GM03348 (cell line): Measurements from ENCODE around the gene RABL2A.
"Not testable (repeated sequence)": the region's sequence is repeated elsewhere in the genome, so short reads cannot be mapped to it uniquely, and the experiment has no call there.

Experiments used
- DNase-seq: peaks from one replicate; pipeline ENCODE4 v3.0.0; 2012; ENCODE audit warnings: low spot score

Gene RABL2A

DNA sequence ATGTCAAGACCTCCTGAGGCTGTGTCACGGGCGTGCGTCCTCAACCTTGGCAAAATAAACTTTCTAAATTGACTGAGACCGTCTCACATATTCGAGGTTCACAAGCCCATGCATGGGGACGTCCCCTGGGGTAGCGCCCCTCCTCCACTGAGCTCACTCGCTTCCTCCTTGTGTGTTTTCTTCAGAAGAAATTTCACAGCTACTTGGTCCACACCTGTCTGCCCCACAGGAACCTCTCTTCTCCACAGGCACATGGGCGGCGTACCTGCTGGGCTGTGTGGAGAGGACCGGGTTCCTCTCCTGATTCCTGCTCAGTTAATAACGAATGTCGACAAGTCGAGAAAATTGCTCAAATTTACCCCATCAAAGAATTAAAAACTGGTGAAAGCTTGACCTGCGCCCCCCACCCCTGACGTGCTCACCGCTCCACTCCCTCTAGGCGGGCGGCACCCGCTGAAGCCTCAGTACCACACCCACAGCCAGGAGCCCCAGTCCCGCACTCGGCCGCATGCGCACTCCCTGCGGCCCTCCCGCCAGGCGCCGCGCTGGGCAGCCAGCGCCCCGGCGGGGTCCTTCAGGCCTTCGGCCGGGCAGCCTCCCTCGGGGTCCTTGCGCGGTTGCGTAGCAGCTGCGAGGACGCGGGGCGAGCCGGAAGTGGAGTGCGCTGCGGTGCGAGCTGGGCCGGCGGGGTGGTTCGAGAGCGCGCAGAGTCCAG lies at the start of gene RABL2A:
RABL2A (plus strand) TSS at position 651 of the 715 bp plus-strand sequence. CDS start 1,341 bp downstream, outside the sequence.
- peak; percentile 87 for DNase-seq

- not testable (repeated sequence) for DNase-seq
Observed at GRCh38 chr2:113578508-113578907, 48.6 kb upstream of the RABL2A start.

GRCh38 chr2:113582473-113582872 lies 44.6 kb upstream of the RABL2A start:
- peak; percentile 0 for DNase-seq

DNA sequence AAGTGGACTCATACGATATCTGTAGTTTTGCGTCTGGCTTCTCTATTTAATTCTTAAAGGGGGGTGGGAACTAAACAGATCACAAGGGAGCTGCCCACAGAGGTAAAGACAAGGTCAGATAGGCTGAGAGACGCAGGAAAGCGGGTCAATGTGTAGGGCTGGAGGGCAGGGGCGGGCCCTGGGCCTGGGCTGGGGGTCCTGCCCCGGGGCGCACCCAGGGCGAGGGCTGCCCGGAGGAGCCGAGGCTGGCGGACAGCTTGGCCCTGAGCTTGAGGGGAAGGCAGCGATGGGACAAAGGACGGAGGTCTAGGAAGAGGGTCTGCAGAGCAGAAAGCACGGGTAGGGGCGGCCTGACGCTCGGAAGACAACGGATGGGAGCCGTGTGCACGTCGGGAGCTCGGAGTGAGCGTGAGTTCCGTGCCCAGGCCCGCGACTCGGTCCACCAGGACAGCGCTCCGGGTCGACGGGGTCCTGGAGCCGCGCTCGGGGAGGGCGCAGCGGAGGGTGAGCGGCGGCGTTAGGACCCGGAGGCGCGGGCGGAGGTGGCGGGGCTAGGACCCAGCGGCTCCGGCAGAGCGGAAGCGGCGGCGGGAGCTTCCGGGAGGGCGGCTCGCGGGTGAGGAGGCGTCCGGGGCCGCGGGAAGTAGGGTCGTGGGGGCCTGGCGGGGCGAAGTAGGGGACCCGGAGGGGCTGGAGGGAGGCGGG lies 43.4 kb upstream of the RABL2A start:
- not testable (repeated sequence) for DNase-seq

DNA sequence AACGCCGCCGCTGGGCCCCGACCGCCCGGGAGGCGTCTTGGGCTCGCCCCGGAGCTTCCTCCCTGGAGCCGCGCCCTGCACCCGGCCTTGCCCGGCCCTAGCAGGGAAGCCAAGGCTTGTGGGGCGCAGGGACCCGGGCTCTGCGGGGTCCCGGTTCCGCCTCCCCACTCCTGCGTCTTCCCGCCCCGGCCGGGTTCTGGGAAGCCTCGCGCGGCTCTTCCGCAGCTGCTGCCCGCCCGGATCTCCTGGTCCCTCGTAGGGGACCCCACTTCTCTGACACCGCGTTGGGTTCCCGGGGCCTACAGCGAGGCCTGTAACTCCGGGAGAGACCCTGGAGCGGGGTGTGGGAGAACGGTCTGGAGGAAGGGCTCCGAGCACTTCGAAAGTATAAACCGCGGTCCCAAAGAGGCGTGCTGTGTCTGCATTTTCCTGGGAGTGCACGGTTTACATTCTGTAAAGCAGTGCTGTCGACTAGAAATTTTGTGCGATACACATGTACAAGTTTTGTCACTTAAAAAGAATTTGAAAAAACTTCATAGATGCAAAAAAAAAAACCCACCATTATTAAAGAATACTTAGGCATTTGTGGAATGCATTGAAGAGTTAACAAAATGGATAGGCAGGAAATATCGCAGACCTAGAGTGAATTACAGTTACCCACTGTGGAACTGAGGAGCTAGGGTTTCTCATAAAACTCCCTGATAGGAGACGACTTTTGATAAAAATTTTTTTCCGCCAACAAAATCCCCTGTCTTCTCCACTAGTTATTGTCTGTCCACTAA lies 42.6 kb upstream of the RABL2A start:
- DNase-seq = not testable (repeated sequence)

DNA sequence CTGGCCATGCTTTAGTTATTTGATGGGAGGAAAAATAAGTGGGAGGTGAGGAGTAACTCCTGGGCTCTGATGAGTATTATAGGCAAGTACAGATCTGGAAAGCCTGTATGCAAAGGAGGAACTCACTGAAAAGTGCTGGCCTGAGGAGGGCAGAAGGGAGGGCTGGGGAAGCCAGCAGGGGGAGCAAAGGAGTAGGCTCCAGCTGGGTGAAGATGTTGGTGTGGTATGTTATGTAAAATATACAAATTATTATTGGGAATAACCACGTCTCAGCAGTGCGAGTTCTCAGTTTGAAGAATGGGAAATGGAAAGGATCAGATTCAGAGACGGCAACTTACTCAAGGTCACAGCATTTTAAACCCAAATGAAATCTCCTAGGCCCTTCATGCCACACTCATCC lies 39.9 kb upstream of the RABL2A start:
- DNase-seq = not testable (repeated sequence)

GRCh38 chr2:113589591-113589990 lies 37.5 kb upstream of the RABL2A start:
- peak; percentile 0 for DNase-seq

DNA sequence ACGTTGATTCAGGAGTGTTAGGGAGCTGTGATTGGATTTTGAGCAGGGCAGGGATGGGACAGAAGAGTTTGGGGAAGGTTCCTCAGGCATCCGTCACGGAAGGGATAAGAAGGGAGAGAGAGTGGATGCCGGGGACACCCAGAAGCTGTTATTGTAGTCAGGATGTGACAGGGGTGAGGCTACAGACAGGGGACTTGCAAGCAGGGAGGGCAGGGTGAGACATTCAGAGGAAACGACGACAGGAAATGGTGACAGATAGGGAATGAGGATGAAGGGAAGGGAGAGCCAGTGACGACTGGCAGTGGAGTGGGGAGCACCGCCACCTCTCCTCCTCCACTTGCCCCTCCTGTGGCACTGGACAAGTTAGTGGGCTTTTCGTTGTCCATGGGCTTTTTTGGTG lies 35.1 kb upstream of the RABL2A start:
- not testable (repeated sequence) for DNase-seq

DNA sequence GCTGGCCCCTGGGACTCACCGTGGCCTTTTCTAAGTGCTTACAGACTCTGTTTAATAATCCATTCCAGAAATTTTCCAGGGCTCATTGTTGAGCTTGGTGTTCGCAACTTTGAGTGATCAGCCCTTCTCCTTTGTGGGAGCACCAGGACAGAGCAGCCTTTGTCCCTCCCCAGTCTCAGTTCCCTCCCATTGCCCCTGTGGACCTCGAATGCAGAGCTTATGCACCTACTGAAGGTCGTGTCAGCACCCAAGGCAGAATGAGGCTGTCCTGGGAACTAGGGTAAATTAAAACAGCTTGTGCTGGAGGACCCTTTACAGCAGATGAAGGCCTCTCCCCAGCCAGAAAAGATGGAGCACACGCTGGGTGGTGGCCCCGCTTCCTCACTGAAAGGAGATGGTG lies 33.8 kb upstream of the RABL2A start:
- DNase-seq = not testable (repeated sequence)

GRCh38 chr2:113595725-113596124 lies 31.3 kb upstream of the RABL2A start:
- not testable (repeated sequence) for DNase-seq

DNA sequence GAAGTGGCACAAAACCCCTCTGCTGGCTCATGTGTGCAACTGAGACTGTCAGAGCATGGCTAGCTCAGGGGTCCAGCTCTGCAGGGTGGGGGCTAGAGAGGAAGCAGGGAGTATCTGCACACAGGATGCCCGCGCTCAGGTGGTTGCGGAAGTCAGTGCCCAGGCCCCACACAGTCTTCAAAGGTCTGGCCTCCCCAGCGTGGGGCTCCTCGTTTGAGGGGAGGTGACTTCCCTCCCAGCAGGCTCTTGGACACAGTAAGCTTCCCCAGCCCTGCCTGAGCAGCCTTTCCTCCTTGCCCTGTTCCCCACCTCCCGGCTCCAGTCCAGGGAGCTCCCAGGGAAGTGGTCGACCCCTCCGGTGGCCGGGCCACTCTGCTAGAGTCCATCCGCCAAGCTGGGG lies 29.9 kb upstream of the RABL2A start:
- not testable (repeated sequence) for DNase-seq

DNA sequence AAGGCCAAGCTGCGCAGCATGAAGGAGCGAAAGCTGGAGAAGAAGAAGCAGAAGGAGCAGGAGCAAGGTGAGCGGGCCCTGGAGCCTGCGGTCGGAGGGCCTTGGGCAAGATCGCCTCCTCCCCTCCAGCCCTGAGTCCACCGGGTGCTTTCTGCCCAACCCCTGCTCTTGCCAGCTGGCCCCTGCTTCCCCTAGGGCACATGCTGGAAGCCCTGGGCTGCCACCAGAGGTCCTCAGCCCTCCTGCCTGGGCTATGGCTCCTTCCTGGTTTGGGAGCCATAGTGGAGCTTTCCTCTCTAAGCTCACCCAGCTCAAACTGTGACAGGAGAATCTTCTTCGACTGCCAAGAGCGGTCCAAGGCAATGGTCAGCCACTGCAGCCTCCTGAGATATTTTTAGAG lies 29.5 kb upstream of the RABL2A start:
- not testable (repeated sequence) for DNase-seq

DNA sequence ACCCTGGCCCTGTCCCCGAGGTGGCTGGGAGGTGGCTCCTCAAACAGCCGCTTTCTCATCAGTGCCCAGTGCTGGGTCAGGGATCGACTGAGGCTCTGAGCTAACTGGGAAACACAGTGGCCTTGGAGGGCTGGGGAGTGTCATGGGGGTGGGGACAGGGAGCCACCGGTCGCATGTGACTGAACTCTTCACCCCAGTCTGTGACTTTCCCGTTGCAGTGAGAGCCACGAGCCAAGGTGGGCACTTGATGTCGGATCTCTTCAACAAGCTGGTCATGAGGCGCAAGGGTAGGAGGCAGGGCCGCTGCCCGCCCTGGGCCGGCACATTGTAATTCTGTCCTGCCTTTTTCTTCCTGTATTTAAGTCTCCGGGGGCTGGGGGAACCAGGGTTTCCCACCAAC lies 28.9 kb upstream of the RABL2A start:
- not testable (repeated sequence) for DNase-seq

DNA sequence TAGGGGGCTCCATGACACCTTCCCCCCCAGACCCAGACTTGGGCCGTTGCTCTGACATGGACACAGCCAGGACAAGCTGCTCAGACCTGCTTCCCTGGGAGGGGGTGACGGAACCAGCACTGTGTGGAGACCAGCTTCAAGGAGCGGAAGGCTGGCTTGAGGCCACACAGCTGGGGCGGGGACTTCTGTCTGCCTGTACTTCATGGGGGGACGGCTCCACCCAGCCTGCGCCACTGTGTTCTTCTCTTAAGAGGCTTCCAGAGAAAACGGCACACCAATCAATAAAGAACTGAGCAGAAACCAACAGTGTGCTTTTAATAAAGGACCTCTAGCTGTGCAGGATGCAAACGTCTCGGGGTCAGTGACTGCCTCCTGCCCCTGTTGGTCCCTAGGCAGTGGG lies 28.3 kb upstream of the RABL2A start:
- not testable (repeated sequence) for DNase-seq

DNA sequence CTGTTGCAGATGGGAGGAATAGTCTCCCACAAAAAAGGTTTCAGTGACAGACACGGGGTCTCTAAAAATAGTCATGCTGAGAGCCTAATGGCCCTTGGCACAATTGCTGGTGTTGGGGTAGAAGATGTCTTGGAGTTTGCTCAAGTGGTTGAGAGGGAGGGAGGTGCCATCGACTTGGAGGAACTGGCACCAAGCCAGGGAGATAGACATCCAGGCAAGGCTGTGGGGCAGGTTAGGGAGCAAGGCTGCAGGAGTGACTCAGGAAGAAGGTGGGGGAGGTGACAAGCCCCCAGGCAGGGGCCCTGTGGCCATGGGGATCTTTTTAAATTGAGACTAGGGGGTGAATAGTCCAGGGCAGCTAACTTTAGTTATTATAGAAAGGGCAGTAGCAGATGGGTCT lies 27.9 kb upstream of the RABL2A start:
- DNase-seq = not testable (repeated sequence)

DNA sequence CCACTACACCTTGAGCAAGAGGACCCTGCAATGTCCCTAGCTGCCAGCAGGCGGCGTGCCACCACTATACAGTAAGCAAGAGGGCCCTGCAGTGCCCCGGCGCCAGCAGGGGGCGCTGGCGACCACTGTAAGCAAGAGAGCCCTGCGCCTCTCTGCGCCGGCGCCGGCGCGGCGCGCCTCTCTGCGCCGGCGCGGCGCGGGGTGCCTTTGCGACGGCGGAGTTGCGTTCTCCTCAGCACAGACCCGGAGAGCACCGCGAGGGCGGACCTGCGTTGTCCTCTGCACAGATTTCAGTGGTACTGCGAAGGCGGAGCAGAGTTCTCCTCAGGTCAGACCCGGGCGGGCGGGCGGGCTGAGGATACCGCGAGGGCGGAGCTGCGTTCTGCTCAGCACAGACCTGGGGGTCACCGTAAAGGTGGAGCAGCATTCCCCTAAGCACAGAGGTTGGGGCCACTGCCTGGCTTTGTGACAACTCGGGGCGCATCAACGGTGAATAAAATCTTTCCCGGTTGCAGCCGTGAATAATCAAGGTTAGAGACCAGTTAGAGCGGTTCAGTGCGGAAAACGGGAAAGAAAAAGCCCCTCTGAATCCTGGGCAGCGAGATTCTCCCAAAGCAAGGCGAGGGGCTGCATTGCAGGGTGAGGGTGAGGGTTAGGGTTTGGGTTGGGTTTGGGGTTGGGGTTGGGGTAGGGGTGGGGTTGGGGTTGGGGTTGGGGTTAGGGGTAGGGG lies 24.9 kb upstream of the RABL2A start:
- DNase-seq = peak; percentile 2

- no peak for DNase-seq
Observed at GRCh38 chr2:113602869-113603466, 24.1 kb upstream of the RABL2A start.

DNA sequence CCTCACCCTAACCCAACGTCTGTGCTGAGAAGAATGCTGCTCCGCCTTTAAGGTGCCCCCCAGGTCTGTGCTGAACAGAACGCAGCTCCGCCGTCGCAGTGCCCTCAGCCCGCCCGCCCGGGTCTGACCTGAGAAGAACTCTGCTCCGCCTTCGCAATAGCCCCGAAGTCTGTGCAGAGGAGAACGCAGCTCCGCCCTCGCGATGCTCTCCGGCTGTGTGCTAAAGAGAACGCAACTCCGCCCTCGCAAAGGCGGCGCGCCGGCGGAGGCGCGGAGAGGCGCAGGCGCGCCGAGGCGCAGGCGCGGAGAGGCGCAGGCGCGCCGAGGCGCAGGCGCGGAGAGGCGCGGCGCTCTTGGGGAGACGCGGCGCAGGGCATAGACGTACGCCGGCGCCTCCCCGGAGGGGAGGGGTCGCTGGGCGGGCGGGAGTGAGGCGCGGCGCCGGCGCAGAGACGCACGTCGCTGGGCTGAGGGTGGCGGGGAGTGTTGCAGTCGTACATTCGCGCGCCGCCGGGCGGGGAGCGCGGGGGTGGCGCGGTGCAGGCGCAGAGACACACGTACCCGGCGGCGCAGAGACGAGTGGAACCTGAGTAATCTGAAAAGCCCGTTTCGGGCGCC lies 23.5 kb upstream of the RABL2A start:
- peak; percentile 86 for DNase-seq

DNA sequence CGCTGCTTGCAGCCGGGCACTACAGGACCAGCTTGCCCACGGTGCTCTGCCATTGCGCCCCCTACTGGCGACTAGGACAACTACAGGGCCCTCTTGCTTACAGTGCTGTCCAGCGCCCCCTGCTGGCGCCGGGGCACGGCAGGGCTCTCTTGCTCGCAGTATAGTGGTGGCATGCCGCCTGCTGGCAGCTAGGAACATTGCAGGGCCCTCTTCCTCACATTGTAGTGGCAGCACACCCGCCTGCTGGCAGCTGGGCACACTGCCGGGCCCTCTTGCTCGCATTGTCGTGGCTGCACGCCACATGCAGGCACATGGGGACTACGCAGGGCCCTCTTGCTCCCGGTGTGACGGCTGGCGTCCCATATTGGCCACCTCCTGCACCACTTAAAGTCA lies 23.0 kb upstream of the RABL2A start:
- DNase-seq = peak; percentile 61

DNA sequence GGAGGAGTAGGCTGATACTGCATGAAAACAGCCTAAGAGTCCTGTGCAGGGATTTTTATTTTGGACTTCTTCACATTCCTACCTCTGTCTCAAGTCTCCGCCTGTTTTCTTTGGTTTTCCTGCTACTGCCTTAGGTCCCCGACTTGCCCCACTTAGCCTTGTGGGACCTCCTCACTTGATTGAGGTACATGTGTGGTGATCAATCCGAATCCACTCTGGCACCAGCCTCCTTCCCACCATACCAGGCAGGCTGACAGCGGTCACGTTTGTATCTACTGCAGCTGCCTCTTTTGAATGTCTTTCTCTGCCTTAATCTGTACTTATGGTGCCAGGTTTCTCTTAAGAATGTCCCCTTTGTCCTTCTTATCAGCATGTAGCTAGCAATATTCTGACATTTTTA lies 22.4 kb upstream of the RABL2A start:
- DNase-seq = not testable (repeated sequence)

- DNase-seq = not testable (repeated sequence)
Observed at GRCh38 chr2:113606036-113606435, 21.0 kb upstream of the RABL2A start.
